ENCODE results near the gene CCDC50. TPM values are rescaled to one million over a fixed set of nuclear protein-coding genes. Genes with fewer than 3 reads are reported as not detected.

CCDC50 gene
- polyA plus RNA-seq, 1 donor (not counting 4 experiments of a cell fraction or from before 2014, with no cell fraction given) = 54.8 TPM

GRCh38 chr3:191417457-191417729 is 88.2 kb downstream of the CCDC50 start:
- TF ChIP-seq, protein P1, sequence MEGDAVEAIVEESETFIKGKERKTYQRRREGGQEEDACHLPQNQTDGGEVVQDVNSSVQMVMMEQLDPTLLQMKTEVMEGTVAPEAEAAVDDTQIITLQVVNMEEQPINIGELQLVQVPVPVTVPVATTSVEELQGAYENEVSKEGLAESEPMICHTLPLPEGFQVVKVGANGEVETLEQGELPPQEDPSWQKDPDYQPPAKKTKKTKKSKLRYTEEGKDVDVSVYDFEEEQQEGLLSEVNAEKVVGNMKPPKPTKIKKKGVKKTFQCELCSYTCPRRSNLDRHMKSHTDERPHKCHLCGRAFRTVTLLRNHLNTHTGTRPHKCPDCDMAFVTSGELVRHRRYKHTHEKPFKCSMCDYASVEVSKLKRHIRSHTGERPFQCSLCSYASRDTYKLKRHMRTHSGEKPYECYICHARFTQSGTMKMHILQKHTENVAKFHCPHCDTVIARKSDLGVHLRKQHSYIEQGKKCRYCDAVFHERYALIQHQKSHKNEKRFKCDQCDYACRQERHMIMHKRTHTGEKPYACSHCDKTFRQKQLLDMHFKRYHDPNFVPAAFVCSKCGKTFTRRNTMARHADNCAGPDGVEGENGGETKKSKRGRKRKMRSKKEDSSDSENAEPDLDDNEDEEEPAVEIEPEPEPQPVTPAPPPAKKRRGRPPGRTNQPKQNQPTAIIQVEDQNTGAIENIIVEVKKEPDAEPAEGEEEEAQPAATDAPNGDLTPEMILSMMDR (optimal IDR thresholded peaks at IDR 0.05 in 1 of 3, IDR thresholded peaks at IDR 0.05 in 1 of 3, conservative IDR thresholded peaks at IDR 0.05 in 1 of 3; ENCODE audit: extremely low read depth in 1 of 3, insufficient read depth in 2 of 3, low read length in 3 of 3) = no peak
- no peak for TF ChIP-seq EZH2 (IDR thresholded peaks at IDR 0.05; ENCODE audit: low read length)
- dilution Hi-C loops (cut with MboI; ENCODE audit: extremely low pct_ligation_motif_present, low sequenced_read_pairs) = no loop called here
- H3K9me1 ChIP-seq (ENCODE audit: control insufficient read depth, extremely low read depth, insufficient read depth, low read length) = no peaks in the 10 kb centered on the region
- H4K20me1 ChIP-seq (ENCODE audit: control insufficient read depth, extremely low read depth, insufficient read depth, low read length) = no peaks in the 10 kb centered on the region
- FAIRE-seq (no peak), DNase-seq (ENCODE audit: low read depth, low spot score) (no peak)
- H3K4me2 ChIP-seq (ENCODE audit: control insufficient read depth, extremely low read depth, insufficient read depth, low read depth, low read length) = no peak overlapping the region
- H2AFZ ChIP-seq (ENCODE audit: control insufficient read depth, low read length) = no peak overlapping the region
- H3K27me3 ChIP-seq (ENCODE audit: control insufficient read depth, extremely low read depth, insufficient read depth, low read length) = no peaks in the 10 kb centered on the region
- H3K9ac ChIP-seq (ENCODE audit: control insufficient read depth, extremely low read depth, insufficient read depth, low read length) = no peak overlapping the region
- no peaks in the 10 kb centered on the region for H3K9me3 ChIP-seq (ENCODE audit: control insufficient read depth, low read depth, low read length)
- no peak overlapping the region for H3K27ac ChIP-seq (ENCODE audit: control insufficient read depth, insufficient read depth, low read length)
- H3K36me3 ChIP-seq (ENCODE audit: control insufficient read depth in 2 of 2, extremely low read depth in 1 of 2, insufficient read depth in 2 of 2, low read length in 2 of 2) = no peaks in the 10 kb centered on the region
- H3K4me3 ChIP-seq (ENCODE audit: control insufficient read depth in 2 of 3, extremely low read depth in 1 of 3, insufficient read depth in 2 of 3, low read depth in 1 of 3, low read length in 3 of 3) = no peak overlapping the region
- peaks cover 6% of the 10 kb centered on the region for H3K4me1 ChIP-seq (ENCODE audit: control insufficient read depth, extremely low read depth, insufficient read depth, low read length)
- H3K79me2 ChIP-seq (ENCODE audit: control insufficient read depth, insufficient read depth, low read length) = no peaks in the 10 kb centered on the region

- Histone ChIP-seq H3K36me3 (ENCODE audit: control insufficient read depth in 2 of 2, extremely low read depth in 1 of 2, insufficient read depth in 2 of 2, low read length in 2 of 2) (no peaks in the 10 kb centered on the region), H3K9me3 (ENCODE audit: control insufficient read depth, low read depth, low read length) (no peaks in the 10 kb centered on the region), H3K4me1 (ENCODE audit: control insufficient read depth, extremely low read depth, insufficient read depth, low read length) (no peaks in the 10 kb centered on the region), H3K27me3 (ENCODE audit: control insufficient read depth, extremely low read depth, insufficient read depth, low read length) (no peaks in the 10 kb centered on the region), H3K9me1 (ENCODE audit: control insufficient read depth, extremely low read depth, insufficient read depth, low read length) (no peaks in the 10 kb centered on the region), H3K9ac (ENCODE audit: control insufficient read depth, extremely low read depth, insufficient read depth, low read length) (no peak overlapping the region), H3K27ac (ENCODE audit: control insufficient read depth, insufficient read depth, low read length) (no peak overlapping the region), H2AFZ (ENCODE audit: control insufficient read depth, low read length) (no peak overlapping the region), H3K4me3 (ENCODE audit: control insufficient read depth in 2 of 3, extremely low read depth in 1 of 3, insufficient read depth in 2 of 3, low read depth in 1 of 3, low read length in 3 of 3) (no peak overlapping the region), H4K20me1 (ENCODE audit: control insufficient read depth, extremely low read depth, insufficient read depth, low read length) (no peaks in the 10 kb centered on the region), H3K4me2 (ENCODE audit: control insufficient read depth, extremely low read depth, insufficient read depth, low read depth, low read length) (no peak overlapping the region), H3K79me2 (ENCODE audit: control insufficient read depth, insufficient read depth, low read length) (no peaks in the 10 kb centered on the region)
- dilution Hi-C loops (cut with MboI; ENCODE audit: extremely low pct_ligation_motif_present, low sequenced_read_pairs) = no loop called here
- no peak for FAIRE-seq
- TF ChIP-seq EZH2 (IDR thresholded peaks at IDR 0.05; ENCODE audit: low read length) = no peak
- TF ChIP-seq, protein P1 (optimal IDR thresholded peaks at IDR 0.05 in 1 of 3, IDR thresholded peaks at IDR 0.05 in 1 of 3, conservative IDR thresholded peaks at IDR 0.05 in 1 of 3; ENCODE audit: extremely low read depth in 1 of 3, insufficient read depth in 2 of 3, low read length in 3 of 3) = no peak
- DNase-seq (ENCODE audit: low read depth, low spot score) = no peak
Observed at GRCh38 chr3:191420771-191421170, 91.6 kb downstream of the CCDC50 start.
